Measurements from ENCODE around the gene DHCR7.
"Not testable (repeated sequence)": the region's sequence is repeated elsewhere in the genome, so short reads cannot be mapped to it uniquely, and the experiment has no call there.

Gene DHCR7

DNA sequence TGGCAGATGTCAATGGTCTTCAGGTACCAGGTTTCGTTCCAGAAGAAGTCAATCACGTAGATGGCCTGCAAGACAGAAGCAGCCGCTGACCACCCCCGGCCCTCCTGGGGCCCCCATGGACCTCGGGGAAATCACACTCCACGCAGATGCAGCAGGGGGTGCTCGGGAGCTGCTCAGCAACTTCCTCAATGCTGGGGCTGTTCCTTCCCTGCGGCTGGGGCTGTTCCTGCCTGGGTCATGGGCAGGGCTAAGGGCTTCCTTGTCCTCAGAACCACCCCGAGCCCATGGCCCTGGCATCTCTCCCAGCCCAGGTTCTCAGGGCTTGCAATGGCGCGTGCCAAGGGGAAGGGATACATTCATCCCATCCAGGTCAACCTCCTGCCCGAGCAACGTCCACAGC lies 10.3 kb downstream of the DHCR7 start:
- DNase-seq (ENCODE audit: low read depth): no peak

DNA sequence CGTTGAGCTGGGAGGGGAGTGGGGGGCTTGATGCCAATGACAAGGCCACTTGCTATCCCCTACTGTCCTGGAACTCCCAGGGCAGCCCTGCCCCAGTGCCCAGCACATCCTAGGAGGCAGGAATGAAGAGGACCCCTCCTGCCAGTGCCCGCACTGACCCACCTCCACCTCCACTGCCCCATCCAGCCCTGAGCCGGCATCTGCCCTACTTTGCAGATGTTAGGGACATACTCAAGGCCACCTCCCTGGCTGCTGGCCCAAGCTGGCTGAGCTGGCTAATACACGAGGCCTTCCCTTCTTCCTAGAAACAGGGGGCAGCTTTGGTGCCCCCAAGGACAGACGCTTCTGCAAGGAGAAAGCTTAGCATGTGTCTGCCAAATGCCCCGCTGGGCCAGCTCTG lies 10.8 kb downstream of the DHCR7 start:
- no peak for DNase-seq (ENCODE audit: low read depth)

DNA sequence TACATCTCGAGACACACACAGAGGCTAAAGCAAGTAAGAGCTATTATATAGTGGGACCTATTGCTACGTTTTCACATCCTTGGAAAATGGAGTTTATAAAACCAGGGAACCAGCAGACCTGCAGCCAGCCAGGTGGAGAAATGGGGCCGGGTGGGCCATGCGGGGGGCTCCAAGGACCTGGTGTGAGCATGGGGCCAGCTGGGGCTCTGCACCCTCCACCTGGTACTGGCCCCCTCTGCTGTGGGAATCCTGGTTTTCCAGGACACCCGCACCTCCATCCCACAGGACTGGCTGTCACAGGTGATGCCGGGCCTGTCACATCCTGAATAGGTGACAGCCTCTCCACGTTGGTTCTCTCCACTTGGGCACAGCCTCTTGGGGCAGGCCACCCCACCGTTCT lies 11.3 kb downstream of the DHCR7 start:
- DNase-seq (ENCODE audit: low read depth): no peak

DNA sequence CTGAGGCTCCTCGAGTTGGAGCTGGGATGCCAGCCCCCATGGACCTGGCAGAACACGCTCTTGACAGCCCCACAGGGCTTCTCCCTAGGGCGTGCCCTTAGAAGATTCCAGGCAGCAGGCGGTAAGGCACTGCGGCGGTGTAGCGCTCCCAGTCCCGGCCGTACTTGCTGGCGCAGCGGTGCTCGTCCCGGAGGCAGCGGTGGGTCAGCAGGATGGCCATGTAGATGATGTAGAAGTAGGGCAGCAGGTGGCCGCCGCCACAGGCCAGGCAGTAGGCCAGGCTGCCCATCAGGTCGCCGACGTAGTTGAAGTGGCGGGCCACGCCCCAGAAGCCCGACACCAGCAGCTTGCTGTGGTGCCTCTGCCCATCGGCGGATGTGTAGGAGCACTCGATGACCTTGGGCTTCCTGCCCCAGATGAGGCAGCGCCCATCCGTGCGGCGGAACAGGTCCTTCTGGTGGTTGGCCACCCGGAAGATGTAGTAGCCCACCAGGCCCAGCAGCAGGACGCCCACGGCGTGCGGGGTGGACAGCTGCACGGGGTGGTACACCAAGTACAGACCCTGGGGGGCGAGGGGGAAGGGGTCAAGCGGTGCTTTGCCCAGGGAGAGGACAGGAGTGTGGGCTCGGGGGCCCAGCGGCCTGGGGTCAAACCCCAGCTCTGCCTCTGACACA lies 12.8 kb downstream of the DHCR7 start:
- no peak for DNase-seq (ENCODE audit: low read depth)

DNA sequence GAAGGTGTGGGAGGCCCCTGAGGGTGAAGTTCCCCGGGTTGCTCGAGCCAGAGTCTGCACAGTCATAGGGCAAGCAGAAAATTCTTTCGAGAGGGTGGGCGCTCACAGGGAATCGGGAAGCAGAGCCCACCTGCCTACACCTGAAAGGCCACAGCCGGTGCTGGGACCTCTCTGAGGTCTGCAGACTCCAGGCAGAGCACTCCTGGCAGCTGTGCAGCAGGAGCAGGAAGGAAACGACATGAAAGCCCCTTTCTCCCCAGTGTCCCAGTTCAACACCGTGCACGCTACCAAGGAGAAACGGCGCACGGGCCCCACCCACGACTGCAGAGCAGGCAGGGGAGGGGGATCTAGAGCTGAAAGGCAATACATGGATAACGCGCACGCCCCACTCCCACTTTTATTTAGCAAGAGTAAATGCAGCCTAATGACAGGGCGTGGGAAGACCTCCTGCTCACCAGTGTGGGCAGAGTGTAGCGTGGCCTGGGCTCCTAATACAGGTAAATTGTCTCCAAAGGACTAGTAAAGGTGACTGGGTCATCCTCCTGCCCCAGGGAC lies 13.5 kb downstream of the DHCR7 start:
- no peak for DNase-seq (ENCODE audit: low read depth)

DNA sequence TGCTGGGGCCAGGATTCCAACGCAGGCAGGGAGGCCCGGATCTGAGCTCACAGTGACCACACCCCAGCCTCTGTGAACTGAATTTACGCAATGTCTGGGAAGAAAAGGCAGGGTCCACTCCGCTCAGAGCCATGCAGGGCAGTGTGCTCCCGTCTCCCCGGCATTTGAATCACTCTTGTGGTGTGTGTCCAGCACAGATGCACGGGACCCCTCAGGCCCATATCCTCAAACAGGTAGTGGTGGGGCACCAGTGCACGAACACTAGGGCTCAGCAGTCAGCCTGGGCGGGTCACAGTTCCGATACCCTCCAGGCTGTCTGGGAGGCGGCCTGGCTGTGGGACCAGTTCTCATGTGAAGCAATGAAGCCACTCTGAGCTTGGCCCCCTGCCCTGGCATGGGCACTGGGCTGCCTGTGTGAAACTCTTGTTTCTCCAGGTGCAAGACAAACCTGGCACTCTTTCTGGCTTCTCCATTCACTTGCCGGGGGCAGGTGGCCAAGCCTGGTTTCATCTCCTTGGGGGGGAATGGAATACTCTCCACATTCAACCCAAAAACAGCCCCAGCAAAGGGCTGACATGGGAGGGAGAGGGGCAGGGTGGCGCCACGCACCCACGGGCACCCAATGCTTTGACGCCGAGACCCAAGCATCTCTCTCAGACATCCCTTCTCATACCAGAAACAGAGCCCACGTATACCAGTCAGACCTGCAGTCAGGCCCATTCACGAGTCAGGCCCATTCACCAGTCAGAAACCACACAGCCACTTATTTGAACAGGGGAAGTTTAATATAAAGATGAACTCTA lies 14.3 kb downstream of the DHCR7 start:
- peak; percentile 67 for DNase-seq (ENCODE audit: low read depth)

DNA sequence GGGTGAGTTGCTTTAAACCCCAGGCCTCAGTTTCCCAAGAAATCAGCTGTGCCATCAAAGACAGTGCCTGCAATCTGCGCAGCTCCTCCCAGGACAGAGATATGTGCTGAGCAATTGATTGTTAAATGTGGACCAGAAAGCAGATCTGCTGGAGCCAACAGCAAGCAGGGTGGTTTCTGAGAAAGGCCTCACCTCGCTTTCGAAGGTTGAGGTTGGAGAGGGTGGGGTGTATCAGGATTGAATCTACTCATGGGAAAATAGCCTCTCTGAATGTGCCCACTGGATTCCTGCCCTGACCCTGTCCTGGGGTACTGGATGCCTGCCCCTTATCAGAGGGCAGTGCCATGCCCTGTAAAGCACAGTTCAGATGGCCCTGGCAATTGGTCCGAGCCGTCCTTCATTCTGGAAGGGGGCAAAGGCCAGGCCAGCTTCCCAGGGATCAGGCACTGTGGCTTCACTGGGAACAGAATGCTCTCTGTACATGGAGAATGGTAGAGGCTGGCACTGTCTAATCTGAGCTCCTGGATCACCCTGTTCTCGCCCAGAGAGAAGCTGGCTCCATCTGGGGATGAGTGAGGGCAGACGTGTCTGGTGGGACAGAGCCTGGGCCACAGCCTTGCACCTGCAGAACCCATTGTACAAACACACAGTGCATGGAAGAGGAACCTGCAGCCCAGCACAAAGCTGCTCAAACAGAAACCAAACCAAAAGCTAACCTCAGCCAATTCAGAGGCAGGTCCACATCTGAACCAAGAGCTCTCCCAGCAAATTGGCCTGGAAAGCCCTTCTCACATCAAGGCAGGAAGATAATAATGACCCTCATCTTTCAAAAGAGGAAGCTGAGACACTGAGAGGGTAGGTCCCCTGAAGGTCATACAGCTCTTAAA lies 15.2 kb downstream of the DHCR7 start:
- peak; percentile 44 for DNase-seq (ENCODE audit: low read depth)

DNA sequence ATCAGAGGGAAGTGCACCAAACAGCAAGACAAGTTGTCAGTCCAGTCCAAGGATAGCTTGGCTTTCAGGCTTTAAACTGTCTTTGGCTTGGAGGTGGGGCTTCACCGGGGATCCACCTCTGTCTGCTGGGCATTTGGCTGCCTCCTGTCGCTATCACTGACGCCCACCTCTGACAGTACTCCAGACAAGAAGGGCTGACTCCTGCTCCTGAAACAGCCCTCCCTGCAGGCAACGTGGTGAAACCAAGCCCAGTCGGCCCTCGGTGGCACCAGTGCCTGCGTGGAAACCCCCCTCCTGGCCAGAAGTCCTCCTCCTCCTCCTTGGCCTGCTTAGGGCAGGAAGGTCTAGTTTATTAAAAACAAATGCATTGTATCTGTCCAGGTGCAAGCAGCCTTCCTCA lies 16.9 kb downstream of the DHCR7 start:
- no peak for DNase-seq (ENCODE audit: low read depth)

DNA sequence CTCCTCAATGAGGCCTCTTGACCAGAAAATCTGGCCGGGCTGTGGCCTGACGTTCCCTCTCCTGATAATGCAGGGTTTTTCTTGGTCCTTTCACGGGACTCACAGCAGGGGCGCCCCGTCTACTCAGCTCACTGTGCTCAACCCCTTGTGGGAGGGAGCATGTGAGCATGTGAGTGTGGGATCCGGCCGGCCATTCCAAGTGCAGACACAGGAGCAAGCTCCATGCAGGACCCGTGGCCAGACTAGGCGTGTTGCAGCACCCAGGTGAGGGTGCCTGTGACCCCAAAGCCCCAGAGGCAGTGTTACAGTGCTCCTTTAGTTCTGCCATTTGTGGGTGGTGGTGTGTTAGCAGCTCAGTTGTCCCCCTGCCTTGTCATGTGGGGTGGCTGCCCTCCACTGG lies 18.0 kb downstream of the DHCR7 start:
- no peak for DNase-seq (ENCODE audit: low read depth)

DNA sequence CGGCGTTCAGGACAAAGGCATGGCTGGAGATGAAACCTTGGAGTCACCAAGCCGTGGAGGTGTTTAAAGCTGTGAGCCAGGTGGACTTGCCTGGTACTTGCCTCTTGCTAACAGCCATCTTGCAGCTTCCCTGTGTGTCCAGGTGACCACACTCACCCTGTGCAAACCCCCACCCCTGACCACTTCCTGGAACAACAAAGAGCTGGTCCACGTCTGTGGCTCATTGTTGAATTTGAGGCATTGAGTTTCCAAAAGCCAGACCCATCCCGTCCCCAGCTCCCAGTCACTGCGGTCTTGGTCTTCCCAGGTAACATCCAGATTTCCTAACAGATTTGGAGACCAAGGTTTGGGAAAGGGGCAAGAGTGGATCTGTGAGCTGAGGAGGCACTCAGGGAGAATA lies 18.5 kb downstream of the DHCR7 start:
- no peak for DNase-seq (ENCODE audit: low read depth)

DNA sequence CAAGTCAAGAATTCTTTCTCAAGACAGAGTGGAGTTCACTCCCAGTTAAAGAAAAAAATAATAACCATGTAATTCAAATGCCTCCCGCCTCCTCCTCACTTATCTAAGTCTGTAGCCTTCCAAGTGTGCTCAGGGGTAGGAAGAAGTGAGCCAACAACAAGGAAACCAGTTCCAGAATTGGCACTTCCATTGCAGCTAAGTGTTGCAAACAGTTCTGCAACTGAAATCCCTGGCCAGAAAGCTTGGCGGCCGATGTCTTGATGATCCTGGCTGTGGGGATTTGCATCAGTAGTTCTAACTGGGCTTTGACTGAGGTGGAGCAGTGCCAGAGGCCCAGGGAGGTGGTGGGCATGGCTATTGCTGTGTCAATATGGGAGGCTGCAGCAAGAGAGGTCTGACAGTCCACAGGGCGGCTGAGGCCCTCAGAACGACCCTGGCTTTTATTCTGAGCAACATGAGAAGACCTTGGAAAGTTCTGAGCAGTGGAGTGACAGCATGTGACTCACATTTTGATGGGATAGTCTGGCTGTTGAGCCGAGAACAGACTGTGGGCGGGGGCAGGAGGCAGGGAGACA lies 19.2 kb downstream of the DHCR7 start:
- DNase-seq (ENCODE audit: low read depth): peak; percentile 18

DNA sequence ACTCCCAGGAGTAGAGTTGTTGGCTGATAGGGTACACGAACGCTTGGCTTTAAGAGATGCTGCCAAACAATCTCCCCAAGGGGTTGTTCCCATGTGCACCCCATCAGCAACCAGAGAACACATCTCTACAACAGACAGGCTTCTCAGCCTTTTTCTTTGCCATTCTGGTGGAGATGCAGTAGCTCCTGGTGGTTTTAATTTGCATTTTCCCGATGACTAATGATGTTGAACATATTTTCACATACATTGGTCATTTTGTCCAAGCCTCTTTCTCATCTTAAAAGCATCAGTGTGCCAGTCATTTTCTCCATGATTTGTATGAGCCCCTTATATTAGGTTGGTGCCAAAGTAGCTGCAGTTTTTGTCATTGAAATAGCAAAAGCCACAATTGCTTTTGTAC lies 21.8 kb downstream of the DHCR7 start:
- DNase-seq (ENCODE audit: low read depth): no peak

DNA sequence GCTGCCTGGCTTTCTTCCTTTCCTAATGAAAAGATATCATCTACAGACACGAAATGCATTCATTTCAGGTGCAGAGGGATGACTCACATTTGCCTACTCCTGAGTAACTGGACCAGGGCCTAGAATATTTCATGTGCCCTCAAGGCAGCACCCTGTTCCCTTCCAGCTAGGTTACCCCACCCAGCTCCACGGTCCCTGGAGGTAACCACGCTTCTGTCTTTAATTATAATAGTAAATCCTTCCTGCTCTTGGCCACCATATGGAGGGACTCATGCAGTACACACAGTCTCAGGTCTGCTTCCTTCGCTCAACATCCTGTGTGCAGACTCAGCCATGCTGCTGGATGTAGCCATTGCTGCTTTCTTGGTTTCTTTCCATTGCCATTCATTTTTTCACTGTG lies 22.3 kb downstream of the DHCR7 start:
- DNase-seq (ENCODE audit: low read depth): no peak

DNA sequence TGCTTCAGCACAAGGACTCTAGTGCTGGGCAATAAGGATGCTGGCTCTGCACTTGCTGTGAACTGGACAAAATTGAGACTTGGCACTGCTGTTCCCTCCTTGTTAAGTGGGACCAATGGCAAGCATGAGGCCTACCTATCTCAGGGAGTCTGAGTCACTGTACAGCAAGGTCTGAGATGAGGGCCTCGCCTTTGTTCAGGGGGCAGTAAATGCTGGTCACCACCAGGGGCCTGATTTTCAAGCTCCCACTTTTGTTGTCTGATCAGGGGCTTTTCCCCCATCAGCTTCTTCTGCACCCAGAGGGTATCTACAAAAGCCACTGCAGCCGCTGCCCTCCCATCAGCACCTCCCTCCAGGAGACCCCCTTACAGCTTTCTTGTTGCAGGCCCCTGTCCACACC lies 22.8 kb downstream of the DHCR7 start:
- no peak for DNase-seq (ENCODE audit: low read depth)

DNA sequence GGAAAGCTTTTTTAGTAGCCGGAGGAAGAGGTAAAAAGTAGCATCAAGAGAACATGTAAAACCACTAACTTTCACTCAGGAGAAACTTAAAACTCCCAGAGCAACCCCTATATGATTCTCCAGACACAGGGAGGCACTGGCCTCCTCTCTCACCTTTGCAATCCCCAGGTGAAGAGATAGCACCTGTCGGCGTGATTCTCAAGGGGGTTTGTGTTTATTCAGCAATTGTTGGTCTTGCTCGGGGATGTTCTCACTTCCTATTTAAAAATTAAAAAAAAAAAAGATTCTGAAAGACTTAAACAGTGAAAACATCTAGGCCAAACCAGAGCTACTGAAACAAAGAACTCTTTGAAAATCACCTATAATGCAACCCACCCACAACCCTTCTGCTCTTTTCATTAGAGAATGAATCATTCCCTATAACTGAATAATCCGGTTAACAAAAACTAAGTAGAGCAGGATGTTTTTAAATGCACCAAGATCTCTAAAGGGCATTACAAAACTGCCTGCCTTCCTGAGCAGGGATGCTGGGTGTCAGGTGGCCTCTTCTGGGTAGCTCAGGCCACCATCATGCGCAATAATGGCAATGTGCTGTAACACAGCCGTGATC lies 24.9 kb downstream of the DHCR7 start:
- DNase-seq (ENCODE audit: low read depth): no peak

DNA sequence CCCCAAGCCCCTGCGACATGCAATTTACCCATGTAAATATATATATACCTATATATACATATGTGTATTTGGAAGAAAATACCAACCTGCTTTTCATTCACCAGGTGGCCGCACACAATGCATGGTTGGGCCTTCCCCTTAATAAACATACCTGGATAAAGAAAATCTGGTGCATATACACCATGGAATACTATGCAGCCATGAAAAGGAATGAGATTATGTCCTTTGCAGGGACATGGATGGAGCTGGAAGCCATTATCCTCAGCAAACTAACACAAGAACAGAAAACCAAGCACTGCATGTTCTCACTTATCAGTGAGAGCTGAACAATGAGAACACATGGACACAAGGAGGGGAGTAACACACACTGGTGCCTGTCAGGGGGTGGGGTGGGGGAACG lies 25.9 kb downstream of the DHCR7 start:
- not testable (repeated sequence) for DNase-seq (ENCODE audit: low read depth)

DNA sequence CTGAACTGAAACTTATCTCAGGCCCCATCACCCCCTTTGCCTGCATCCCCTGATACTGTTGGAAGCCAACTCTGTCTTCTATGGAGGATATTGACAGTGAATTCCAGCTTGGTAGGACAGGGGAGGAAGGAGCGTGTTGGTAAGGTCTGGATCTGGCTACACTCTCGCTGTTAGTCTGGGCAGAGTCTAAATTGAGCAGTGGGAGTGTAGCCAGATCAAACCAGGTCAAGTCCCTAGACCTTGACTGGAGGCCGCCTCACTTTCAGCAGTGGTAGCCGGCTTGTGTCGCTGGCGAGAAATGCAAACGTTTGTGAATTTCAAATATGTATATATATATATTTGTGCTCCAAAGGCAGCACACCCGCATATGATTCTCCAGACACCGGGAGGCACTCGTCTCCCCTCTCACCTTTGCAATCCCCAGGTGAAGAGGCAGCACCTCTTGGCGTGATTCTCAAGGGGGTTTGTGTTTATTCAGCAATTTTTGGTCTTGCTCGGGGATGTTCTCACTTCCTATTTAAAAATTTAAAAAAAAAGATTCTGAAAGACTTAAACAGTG lies 26.7 kb downstream of the DHCR7 start:
- no peak for DNase-seq (ENCODE audit: low read depth)

DNA sequence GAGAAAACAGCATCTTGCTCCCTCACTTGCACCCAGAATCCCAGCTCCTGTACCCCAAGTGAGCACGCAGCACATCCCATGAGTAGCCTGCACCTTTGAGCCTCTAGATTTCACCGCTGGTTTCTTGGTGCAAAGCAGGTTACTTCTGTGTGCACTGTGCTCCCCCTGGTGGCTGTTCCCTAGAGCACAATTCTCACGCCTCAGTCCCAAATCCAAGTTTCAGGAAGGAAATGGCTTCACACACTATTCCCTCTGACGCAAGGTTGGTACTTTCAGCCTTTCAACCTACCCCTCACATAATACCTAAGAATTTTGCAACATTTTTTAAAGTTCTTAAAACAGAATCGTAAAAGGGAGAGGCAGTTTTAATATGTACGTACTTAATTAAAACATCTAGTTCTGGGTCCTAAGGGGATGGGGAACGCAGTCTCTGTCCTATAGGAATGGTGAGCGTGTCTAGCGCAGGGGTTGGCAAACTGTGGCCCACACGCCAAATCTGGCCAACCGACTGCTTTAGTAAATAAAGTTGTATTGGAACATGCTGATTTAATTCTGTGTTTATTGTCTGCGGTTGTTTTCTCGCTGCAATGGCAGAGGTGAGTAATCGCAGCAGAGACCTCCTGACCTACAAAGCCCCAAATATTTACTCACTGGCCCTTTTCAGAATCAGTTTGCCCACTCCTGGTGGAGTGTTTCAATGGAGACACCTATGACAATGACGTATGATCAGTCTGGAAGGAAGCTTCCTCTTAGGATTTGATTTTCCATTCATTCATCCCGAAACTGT lies 27.5 kb downstream of the DHCR7 start:
- DNase-seq (ENCODE audit: low read depth): peak; percentile 48

DNA sequence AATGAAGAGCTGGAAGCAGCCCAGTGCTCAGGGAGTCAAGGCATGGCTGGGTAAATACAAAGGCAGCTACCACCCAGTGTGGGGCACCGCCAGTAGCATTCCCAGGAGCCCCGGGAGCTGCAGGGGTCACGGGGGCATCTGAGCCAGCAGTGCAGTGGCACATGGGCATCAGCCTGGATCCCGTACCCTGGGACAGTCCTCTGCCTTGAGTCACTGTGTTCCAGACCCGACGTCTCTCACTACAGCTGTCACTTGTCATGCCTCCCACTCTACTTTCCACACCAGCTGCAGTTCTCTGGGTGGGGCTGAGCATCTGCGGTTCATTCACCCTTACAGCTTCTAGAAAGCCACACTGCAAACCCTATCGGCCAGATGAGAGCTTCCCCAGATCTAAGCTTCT lies 29.6 kb downstream of the DHCR7 start:
- no peak for DNase-seq (ENCODE audit: low read depth)

DNA sequence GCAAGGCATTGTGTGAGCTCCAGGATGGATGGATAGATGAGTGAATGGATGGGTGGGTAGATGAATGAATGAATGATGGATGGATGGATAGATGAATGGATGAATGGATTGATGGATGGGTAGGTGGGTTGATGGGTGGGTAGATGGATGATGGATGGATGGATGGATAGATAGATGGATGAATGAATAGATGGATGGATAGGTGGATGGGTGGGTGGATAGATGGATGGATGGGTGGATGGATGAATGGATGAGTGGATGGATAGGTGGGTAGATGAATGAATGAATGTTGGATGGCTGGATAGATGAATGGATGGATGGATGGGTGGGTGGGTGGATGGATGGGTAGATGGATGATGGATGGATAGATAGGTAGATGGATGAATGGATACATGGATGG lies 33.5 kb downstream of the DHCR7 start:
- DNase-seq (ENCODE audit: low read depth): no peak
